Thyroid gland (tissue), 4 donors: ENCODE measurements around the gene GALNT17.

Experiments used
- POLR2A ChIP-seq, 2 donors: fragments of 450-650 bp; IDR thresholded peaks; one replicate each; pipeline ENCODE4 v1.6.1; 2017; ENCODE audit warnings: antibody characterized with exemption in 2 of 2, mild to moderate bottlenecking in 2 of 2, moderate library complexity in 1 of 2
- TF ChIP-seq, protein P1 (sequence below), 6 experiments: fragments of 200-600 bp in 3 of 6; fragments of 450-650 bp in 3 of 6; sonication (generic) in 3 of 6; IDR thresholded peaks; one replicate each; pipeline ENCODE4 v1.5.1; 2016 to 2019; ENCODE audit warnings: antibody characterized with exemption in 6 of 6, mild to moderate bottlenecking in 2 of 6, inconsistent platforms in 1 of 6, moderate library complexity in 1 of 6

DNA sequence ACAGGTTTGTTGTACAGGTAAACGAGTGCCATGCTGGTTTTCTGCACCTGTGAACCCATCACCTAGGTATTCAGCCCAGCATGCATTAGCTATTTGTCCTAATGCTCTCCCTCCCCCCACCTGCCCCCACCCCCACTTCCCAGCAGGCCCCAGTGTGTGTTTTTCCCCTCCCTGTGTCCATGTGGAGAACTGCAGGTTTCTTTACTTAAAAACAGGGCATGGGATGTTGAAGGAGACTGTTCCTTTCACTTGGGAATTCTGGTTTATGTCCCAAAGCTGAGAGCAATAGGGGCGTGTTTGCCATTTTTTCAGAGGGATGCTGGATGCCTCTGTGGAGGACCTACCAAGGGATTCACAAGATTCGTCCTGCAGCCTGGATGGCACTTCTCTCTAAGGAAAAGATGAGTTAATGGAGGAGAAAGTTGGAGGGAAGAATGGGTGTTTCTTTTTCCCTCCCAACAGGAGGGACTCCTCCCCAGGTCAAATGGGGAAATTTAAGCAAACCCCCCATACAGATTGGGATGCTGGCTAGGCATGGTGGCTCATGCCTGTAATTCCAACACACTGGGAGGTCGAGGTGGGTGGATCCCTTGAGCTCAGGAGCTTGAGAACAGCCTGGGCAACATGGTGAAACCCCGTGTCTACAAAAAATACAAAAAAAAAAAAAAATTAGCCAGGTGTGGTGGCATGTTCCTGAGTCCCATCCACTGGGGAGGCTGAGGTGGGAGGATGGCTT lies 136.0 kb downstream of the GALNT17 start:
- TF ChIP-seq, protein P1, sequence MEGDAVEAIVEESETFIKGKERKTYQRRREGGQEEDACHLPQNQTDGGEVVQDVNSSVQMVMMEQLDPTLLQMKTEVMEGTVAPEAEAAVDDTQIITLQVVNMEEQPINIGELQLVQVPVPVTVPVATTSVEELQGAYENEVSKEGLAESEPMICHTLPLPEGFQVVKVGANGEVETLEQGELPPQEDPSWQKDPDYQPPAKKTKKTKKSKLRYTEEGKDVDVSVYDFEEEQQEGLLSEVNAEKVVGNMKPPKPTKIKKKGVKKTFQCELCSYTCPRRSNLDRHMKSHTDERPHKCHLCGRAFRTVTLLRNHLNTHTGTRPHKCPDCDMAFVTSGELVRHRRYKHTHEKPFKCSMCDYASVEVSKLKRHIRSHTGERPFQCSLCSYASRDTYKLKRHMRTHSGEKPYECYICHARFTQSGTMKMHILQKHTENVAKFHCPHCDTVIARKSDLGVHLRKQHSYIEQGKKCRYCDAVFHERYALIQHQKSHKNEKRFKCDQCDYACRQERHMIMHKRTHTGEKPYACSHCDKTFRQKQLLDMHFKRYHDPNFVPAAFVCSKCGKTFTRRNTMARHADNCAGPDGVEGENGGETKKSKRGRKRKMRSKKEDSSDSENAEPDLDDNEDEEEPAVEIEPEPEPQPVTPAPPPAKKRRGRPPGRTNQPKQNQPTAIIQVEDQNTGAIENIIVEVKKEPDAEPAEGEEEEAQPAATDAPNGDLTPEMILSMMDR (IDR thresholded peaks at IDR 0.05): no peak
- no peak for TF ChIP-seq POLR2A (IDR thresholded peaks at IDR 0.05)
